Middle frontal gyrus (tissue), 1 donor: ENCODE measurements around the gene SLC12A4.

Experiments
- DNase-seq: peaks from one replicate; pipeline ENCODE4 v3.0.0-alpha.2; 2015; ENCODE audit warnings: low spot score; ENCODE audit errors: extremely low spot score

SLC12A4 gene

DNA sequence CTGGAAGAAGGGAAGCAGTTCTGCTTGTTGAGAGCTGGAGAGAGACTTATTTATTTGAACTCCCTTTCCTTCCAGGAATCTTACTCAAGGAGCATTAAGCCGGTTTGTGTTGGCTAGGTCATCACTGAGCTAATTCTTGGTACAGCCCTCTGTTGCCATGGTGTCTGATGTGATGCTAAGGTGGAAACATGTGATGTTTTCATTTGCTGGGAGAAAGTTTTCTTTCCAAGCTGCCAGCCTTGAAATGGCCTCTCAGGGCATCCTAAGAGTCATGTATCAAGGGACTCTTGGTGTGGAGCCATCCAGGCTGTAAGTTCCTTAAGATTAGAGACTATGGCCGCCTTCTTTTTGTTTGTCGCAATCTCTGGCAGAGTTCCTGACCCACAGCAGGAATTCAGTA lies 71.2 kb downstream of the SLC12A4 start:
- no peak for DNase-seq

GRCh38 chr16:67893743-67894399 lies 74.6 kb downstream of the SLC12A4 start:
- DNase-seq, result no peak
